HG02763 (cell line): ENCODE results near the gene PAK1.
"Not testable (repeated sequence)": the region's sequence is repeated elsewhere in the genome, so short reads cannot be mapped to it uniquely, and the experiment has no call there.

Source experiments
- ATAC-seq: cut with Tn5 transposase; IDR thresholded peaks from one replicate; pipeline ENCODE4 v1.9.1; 2021; ENCODE audit warnings: mild to moderate bottlenecking, moderate library complexity; ENCODE audit not compliant: unreplicated experiment

Gene PAK1

DNA sequence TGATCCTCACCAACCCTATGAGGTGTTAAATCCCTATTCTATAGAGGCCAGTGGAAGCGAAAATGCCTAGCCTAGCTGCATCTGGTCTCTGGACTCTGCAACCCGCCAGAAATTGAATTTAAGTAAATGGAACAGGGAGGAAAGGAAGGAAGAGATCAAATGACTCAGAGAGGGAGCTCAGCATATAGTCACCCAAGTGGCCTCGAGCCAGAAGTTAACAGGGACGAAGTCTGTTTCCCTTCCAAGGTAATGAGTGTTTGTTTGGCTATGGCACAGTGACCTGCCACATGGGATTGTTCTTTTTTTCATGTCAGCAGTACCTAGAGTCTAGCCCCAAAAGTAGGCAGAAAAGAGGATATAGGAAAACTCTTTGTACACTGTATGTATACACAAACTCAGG is 66.3 kb downstream of the PAK1 start:
- ATAC-seq: no peak

DNA sequence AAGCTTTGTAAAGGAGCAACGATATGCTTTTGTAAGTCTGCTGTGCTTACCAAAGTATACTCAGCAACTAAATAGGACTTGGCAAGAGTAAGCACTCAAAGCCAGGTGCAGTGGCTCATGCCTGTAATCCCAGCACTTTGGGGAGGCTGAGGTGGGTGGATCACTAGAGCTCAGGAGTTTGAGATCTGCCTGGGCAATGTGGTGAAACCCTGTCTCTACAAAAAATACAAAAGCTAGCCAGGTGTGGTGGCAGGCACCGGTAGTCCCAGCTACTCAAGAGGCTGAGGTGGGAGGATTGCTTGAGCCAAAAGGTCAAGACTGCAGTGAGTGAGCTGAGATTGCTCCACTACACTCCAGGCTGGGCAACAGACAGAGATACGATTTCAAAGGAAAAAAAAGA is 67.5 kb downstream of the PAK1 start:
- ATAC-seq: no peak

DNA sequence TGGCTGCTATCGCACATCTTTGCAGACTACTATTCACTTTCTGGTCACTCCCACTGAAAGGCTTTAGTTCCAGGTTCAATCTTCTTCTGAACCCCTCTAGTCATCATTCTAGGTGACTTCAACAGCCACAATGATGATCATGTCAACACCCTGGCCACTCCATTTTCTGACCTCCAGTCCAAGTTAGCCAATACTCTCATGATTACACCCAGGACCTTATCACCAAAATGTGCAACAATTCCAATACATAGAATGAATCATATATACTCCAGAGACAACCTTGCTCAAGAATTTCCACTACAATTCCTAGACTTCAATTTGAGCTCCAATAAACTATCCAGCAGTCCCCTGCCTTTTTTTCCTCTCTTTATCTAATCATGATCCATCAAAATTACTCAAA is 70.7 kb downstream of the PAK1 start:
- no peak for ATAC-seq

DNA sequence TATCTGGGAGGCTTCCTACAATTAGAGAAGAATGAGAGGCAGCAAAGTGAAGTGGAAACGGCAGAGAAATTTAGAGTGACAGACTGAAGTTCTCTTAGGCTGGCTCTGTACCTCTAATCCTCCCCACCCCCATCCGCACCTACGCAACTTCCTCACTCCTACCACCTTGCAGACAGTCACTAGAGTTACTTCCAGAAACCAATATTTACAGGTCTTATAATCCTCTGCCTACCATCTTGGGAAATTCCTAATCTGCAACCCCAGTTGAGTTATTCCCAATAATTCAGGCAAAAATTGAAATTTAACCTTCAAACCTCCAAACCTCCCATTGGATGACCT is 71.7 kb downstream of the PAK1 start:
- no peak for ATAC-seq

DNA sequence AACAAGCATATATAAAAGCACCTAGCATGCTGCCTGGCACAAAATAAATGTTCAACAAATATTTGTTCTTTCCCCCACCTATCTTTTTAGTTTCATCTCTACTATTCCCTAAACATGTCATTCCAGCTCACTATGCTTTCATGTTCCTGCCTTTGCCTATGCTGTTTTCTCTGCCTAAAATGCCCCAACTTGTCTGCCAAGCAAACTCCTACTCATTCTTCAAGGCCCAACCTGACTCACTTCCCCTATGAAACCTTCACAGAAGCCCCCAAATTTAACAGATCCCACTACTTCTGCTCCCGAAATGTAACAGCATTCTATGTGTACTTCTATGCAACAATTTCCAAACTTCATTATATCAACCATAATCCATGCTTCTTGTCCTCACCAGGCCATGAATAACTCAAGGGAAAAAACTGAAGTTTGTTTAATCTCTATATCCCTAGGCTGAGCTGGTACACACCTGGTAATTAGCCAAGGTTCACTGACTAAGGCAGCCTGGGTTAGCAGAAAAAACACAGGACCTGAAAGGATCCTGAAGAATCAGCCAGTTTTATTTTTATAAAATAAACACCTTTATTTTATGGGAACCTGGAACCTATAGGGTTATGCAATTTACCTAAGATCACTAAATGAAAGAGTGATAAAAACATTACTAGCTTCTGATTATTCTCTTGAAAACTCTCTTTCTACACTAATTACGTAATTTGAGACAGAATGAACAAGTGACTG is 72.2 kb downstream of the PAK1 start:
- ATAC-seq: no peak

DNA sequence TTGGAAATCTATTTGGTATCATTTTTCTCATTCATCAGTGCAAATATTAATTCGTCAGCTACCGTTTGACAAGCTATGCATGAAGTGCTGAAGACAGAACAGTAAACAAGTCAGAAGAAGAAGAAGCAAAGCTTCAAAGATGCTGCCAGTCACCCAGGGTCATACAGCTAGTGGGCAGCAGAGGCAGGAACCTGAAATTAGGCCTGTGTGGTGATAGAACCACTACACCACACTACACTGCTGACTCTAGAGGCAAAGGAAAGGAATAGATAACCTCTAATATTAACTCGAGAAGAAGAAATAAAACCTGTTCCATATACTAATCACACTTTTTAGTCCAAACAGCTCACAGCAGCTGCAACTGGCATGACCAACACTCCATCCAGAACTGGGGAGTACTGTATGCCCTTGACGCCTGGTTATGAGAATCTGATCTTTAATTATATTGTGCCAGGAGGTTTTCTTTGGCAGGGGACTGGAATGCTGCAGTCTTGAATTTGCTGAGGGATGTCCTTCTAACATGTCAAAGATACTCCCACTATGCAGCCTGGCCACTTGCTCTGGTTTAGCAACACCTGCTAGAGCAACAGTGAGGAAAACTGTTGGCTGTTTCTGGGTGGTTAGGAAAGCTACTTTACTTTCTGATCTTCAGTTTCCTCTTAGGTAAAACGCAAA is 73.0 kb downstream of the PAK1 start:
- no peak for ATAC-seq

DNA sequence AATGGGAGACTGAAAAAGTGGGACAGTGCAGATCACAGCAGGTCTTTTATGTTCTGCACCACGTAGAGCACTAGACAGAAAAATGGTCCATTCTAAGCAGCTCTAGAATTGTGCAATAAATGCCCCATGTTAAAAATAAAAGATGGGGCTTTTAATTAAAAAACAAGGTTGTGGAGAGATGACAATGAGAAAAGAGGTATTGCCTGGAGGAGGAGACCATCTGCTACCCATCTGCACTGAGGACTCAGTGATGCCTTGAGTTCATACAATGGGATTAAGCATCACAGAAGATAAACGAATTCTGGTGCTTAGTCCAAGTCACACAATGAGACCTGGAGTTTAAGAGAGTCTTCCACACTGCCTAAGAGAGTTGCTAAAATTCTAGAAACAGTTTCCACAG is 73.6 kb downstream of the PAK1 start:
- ATAC-seq: no peak

DNA sequence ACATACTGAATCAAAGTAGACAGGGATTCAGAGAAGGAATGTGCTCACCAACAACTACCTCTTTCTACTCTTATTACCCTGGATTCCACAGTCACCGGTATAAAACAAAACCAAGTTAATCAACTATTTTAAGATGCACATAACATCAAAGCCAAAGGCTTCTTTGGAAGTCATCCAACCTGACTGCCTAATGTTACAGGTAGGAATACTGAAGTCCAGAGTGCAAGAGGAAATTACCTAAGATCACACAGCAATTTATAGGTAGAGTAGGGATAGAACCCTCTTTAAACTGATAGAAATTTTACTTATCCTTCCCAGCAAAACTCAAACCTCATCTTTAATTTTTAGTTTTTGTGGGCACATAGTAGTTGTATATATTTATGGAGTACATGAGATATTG is 76.3 kb downstream of the PAK1 start:
- no peak for ATAC-seq

DNA sequence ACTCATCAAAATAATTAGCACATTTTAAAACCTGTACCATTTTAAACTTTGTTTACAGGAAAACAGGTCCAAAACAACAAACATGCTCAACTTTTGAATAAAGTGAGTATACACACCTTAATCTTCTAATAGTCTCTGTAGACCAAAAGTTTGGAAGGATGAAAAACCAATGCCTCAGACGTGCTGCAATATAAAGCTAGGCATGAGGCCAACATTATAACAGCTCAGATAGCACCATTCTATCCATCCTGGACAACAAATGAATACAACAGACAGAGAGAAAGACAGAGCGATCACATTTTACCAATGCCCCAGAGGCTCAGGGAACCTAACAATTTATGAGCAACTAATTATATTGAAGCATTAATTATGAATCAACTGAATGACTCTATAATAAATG is 77.0 kb downstream of the PAK1 start:
- no peak for ATAC-seq

DNA sequence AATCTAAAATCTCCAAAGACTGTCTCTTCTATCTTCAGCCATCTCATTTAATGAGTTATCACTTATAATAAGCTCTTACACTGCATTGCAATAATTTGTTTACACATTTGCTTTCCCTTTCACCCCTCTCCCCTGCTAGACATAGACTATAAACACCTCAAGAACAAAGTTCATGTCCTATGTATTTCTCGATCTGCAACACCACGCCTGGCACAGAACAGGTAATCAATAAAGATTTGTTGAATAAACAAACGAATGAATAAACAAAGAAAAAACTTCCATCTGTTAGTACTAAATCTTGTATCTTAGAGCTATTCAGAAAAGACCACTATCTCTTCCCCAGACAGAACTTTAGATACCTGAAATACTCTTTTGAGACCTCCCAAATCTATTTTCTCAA is 77.6 kb downstream of the PAK1 start:
- ATAC-seq: no peak

DNA sequence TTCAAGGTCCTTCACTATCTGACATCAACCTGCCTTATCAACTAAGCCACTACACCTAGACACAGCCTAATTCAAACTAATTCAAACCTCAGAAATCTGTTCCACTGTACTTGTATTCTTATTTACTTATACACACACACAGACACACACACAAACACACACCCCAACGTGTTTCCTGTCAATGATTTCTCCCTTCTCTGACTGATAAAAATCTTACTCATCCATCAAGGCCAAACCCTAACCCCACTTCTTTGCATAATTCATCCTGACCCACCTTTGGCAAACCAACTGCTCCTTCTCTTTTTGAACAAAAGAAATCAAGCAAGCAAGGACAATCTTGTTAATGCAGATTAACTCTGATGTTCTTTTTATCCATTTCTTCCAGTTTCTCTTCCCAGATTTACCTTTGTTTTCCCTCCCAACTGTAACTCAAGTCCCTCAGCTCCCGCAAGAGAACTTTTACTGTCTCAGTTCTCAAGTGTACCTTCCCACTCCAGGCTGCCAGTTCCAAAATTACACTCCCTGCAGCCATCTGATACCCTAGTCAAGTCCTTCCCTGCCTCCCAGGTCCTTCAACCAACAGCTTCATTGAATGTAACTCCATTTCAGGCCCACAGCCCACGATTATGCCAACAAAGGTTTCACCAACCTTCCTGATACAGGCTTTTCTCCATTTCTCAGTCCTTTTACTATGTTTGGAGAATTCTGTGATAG is 78.3 kb downstream of the PAK1 start:
- ATAC-seq: no peak

DNA sequence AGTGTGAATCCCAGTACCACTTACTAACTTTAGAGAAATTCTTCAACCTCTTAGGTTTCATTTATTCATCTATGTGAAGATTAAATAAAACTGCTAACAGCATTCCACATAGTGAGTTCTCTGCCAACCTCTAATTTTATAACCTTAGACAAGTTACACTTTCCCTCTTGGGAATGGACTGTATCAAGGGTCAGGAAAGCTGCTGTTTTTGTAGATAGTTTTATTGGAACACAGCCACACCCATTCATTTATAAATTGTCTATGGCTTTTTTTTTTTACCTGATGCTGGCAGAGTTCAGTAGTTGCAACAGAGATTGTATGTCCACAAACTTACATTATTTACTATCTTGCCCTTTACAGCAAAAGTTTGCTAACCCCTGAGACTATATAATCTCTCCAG is 81.1 kb downstream of the PAK1 start:
- ATAC-seq: no peak

DNA sequence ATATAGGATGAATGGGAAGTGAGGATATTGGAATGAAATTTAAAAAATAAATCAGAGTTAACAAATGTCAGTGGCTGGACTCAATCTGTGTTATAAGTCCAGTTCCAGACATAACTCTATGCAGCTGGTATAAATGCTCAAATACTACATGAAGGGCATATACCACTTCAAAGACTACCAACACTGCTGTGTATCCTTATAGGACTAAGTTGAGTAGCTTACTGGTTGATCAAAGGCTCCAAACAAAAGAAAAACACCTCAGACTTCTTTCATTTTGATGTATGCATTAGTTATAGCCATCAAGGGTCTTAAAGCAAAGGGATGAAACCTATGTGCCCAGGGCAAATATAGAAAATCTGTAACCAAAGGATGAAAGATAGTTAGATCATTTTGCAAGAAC is 86.2 kb downstream of the PAK1 start:
- ATAC-seq: no peak

DNA sequence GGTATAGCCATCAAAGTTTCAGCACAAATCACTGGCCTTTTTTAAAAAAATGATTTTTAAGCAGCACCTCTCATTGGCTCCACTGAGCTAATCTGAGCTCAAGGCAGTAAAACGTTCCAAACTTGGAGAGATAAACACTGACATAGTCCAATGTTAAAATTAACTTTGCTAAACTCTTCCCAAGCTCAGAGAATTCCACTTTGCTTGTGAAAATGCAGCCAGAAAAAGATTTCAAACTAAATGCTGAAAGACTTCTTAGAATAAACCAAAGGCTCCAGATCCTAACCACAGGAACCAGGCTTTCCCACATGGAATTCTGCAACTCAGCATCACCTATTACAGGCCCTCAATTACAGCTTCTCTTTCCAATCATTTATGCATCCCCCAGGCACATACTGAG is 87.7 kb downstream of the PAK1 start:
- ATAC-seq: no peak

DNA sequence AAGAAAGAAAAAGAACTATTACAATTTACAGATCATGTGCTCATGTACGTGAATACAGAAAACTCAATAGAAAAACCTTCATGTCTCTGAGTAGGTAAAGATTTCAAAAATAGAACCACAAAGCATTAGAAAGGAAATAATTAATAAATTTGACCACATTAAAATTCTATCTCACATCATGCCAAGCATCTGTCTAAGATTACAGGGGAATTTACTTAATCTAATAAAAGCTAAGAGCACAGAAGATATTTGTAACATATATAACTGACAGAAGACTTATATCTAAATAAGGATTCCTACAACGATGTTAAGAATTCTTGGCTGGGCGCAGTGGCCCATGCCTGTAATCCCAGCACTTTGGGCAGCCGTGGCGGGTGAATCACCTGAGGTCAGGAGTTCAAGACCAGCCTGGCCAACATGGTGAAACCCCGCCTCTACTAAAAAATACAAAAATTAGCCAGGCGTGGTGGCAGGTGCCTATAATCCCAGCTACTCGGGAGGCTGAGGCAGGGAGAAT is 88.6 kb downstream of the PAK1 start:
- ATAC-seq: not testable (repeated sequence)

DNA sequence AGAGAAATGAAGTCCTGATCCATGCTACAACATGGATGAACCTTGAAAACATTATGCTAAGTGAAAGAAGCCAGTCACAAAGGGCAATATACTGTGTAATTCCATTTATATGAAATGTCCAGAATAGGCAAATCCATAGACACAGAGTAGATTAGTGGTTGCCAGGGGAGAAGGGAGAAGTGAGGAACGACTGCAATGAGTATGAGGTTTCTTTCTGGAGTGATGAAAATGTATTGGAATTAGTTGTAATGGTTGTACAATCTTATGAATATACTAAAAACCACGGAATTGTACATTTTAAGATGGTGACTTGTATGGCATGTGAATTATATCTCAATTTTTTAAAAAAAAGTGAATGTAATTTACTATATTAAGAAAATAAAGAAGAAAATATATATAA is 89.3 kb downstream of the PAK1 start:
- no peak for ATAC-seq

DNA sequence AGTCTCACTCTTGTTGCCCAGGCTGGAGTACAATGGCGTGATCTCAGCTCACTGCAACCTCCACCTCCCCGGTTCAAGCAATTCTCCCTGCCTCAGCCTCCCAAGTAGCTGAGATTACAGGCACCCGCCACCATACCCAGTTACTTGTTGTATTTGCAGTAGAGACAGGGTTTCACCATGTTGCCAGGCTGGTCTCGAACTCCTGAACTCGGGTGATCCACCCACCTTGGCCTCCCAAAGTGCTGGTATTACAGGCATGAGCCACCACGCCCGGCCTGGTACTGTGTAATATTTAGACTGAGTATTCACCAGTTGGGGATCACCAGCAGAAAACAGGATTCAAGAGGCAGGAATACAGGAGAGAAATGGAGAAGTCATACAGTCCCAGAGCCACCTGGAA is 90.5 kb downstream of the PAK1 start:
- ATAC-seq: not testable (repeated sequence)

DNA sequence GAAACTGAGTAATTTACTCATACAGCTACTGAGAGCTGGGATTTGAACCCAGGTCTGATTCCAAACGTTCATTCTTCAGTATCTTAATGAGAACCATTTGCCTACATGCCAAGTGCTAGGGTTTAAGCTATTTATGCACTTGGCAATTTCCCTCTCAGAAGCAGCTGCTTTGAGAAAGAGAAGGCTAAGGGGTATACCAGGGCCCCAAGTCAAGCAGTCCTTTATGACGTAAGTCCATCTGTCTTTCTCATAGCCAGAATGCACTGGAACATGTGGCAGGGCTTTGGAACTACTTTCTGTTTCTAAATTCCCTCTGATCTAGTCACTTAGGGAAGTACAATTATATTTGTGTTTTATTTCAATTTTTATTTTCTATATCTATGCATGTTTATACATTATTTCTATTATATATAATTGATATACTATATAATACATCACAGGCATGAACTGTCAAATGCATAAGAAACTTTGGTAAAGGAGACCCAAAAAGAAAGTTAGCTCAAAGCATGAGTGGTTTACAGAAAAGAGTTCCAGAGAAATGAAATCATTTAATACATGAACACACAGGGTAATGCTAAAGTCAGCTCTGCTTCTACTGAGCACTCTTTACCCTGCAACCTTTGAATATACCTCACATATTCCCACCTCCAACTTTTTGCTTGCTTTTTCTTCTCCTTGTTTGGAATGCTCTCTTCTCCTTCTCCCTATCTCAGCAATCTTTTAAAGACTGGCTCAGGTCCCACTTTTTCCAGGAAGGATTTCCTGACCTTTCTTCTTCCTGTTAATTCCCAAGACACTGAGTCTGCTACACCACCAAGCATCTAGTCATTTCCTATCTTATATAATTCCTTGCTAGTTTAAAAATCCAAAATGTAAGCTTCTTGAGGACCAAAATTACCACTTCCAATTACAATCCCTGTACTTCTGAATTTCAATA is 91.9 kb downstream of the PAK1 start:
- no peak for ATAC-seq

DNA sequence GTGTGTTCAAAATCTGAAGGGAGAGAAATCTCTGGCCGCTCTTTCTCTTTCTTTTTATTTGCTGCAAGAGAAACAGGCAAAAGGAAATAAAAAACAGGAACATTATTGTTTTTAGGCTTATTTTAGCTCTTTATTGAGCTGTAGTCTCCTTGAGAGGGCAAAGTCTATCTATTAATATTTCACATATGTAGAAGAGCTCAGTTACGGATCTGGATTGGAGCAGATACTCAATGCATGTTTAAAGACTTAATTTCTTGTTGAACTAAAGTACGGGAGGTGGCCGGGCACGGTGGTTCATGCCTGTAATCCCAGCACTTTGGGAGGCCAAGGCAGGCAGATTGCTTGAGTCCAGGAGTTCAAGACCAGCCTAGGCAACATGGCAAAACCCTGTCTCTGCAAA is 94.0 kb downstream of the PAK1 start:
- ATAC-seq: no peak

DNA sequence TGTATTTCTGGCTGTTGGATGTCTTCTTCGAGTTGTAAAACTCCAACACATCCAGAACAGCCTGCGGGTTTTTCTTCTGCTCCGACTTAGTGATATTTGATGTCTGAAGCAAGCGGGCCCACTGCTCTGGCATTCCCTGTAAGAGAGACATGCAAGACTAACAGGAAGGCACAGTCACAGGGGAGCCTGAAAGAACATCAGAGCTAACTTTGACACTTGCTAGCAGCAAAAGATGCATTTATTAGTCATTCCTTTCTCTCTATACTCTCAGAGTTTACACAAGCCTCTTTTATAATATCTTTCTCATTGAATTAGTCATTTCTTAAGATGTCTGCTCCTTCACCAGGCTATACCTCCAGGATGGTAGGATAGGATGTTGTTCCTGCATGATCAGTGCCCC is 94.6 kb downstream of the PAK1 start:
- no peak for ATAC-seq

DNA sequence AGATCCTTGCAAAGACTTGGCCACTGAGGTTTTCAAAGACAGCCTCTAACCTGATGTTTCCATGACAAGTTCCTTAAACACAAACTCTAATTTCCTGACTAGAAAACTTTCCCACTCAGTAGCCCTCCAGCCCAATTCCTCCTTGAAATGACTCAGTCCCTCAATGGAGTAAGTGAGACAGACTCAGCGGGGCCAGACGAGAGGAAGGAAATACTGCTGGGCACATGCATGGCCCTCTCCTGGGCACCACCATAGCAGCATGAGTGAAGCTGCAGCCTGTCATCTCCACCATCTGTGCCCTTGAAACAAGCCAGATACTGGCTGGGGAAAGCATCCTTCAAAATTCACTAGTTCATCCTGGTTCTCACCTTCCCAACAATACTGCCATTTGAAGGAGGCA is 96.2 kb downstream of the PAK1 start:
- ATAC-seq: no peak
